Retina (tissue), 1 donor: ENCODE results near the gene RBMS3.

Experiments
- DNase-seq: peaks from one replicate; pipeline ENCODE4 v3.0.0-alpha.2; 2016

RBMS3 gene

GRCh38 chr3:29914861-29915524 lies 634.1 kb downstream of the RBMS3 start:
- DNase-seq = no peak

- DNase-seq = no peak
Measured at GRCh38 chr3:29919571-29919970, 638.7 kb downstream of the RBMS3 start.

GRCh38 chr3:29922992-29923746 lies 642.3 kb downstream of the RBMS3 start:
- no peak for DNase-seq

- DNase-seq = no peak
Measured at GRCh38 chr3:29924783-29925561, 644.1 kb downstream of the RBMS3 start.

GRCh38 chr3:29926378-29926777 lies 645.5 kb downstream of the RBMS3 start:
- no peak for DNase-seq

- no peak for DNase-seq
Measured at GRCh38 chr3:29932696-29933325, 651.9 kb downstream of the RBMS3 start.

GRCh38 chr3:29933802-29934490 lies 653.1 kb downstream of the RBMS3 start:
- no peak for DNase-seq

- DNase-seq = no peak
Measured at GRCh38 chr3:29934751-29935150, 653.9 kb downstream of the RBMS3 start.

GRCh38 chr3:29936054-29936453 lies 655.2 kb downstream of the RBMS3 start:
- no peak for DNase-seq

- DNase-seq = no peak
Measured at GRCh38 chr3:29936766-29937165, 655.9 kb downstream of the RBMS3 start.

- DNase-seq = no peak
Measured at GRCh38 chr3:29937185-29937584, 656.3 kb downstream of the RBMS3 start.

- no peak for DNase-seq
Measured at GRCh38 chr3:29940759-29941323, 660.0 kb downstream of the RBMS3 start.

- no peak for DNase-seq
Measured at GRCh38 chr3:29942297-29942696, 661.4 kb downstream of the RBMS3 start.

- DNase-seq = no peak
Measured at GRCh38 chr3:29949131-29949530, 668.3 kb downstream of the RBMS3 start.

GRCh38 chr3:29949940-29950616 lies 669.2 kb downstream of the RBMS3 start:
- no peak for DNase-seq

GRCh38 chr3:29952431-29952830 lies 671.6 kb downstream of the RBMS3 start:
- DNase-seq = no peak

- no peak for DNase-seq
Measured at GRCh38 chr3:29955413-29955812, 674.5 kb downstream of the RBMS3 start.

GRCh38 chr3:29958816-29959215 lies 677.9 kb downstream of the RBMS3 start:
- DNase-seq = no peak

GRCh38 chr3:29971895-29972294 lies 691.0 kb downstream of the RBMS3 start:
- DNase-seq = no peak

GRCh38 chr3:29972320-29972993 lies 691.6 kb downstream of the RBMS3 start:
- no peak for DNase-seq

GRCh38 chr3:29973763-29974162 lies 692.9 kb downstream of the RBMS3 start:
- DNase-seq = no peak
